SU-DHL-6 (cell line): ENCODE measurements around the gene WDCP.

Experiments used
- H2AFZ ChIP-seq: fragments of 200-600 bp; sonication (generic); 2 replicates; pipeline ENCODE4 v1.6.1; 2014; ENCODE audit warnings: low read depth, mild to moderate bottlenecking, moderate library complexity, mixed read lengths, antibody characterized with exemption, low read length; ENCODE audit not compliant: severe bottlenecking
- H3F3A ChIP-seq: fragments of 200-600 bp; shearing (Covaris generic); 2 replicates; pipeline ENCODE4 v1.6.0; 2016; ENCODE audit warnings: antibody characterized with exemption, mild to moderate bottlenecking; ENCODE audit not compliant: insufficient read depth
- H3K27ac ChIP-seq: fragments of 200-600 bp; sonication (generic); 2 replicates; pipeline ENCODE4 v1.5.1; 2016; ENCODE audit warnings: low read depth, mild to moderate bottlenecking, low read length, moderate library complexity, mixed read lengths
- H3K27me3 ChIP-seq: fragments of 200-600 bp; sonication (generic), shearing (Covaris generic); 2 replicates; pipeline ENCODE4 v1.6.0; 2014; ENCODE audit warnings: mild to moderate bottlenecking, low read length
- H3K36me3 ChIP-seq: fragments of 200-600 bp; sonication (generic); 2 replicates; pipeline ENCODE4 v1.6.1; 2014; ENCODE audit warnings: mild to moderate bottlenecking, low read length, mixed read lengths
- H3K4me2 ChIP-seq: fragments of 300-600, 200-600 bp; shearing (Covaris generic), sonication (generic); 2 replicates; pipeline ENCODE4 v1.6.0; 2014; ENCODE audit warnings: low read length, low read depth, mild to moderate bottlenecking; ENCODE audit not compliant: poor library complexity, severe bottlenecking
- H3K4me3 ChIP-seq: fragments of 200-600 bp; sonication (generic); 2 replicates; pipeline ENCODE4 v1.5.1; 2014; ENCODE audit warnings: antibody characterized with exemption, low read length, mild to moderate bottlenecking, mixed read lengths; ENCODE audit not compliant: insufficient read depth, poor library complexity, severe bottlenecking
- H3K79me2 ChIP-seq: fragments of 200-600 bp; sonication (generic); 2 replicates; pipeline ENCODE4 v1.6.1; 2014; ENCODE audit warnings: mild to moderate bottlenecking, low read length, moderate library complexity; ENCODE audit not compliant: insufficient read depth
- H3K9ac ChIP-seq: fragments of 200-600 bp; sonication (generic); 2 replicates; pipeline ENCODE4 v1.7.0; 2014; ENCODE audit warnings: mild to moderate bottlenecking, low read length
- H3K9me2 ChIP-seq: fragments of 200-600 bp; sonication (generic); replicated peaks from 2 replicates; pipeline ENCODE4 v1.6.1; 2014; ENCODE audit warnings: low read length; ENCODE audit not compliant: insufficient read depth
- H3K9me3 ChIP-seq: fragments of 200-600 bp; sonication (generic); 2 replicates; pipeline ENCODE4 v1.6.1; 2014; ENCODE audit warnings: low read length, mixed read lengths; ENCODE audit not compliant: insufficient read depth
- H4K20me1 ChIP-seq: fragments of 200-600 bp; sonication (generic); 2 replicates; pipeline ENCODE4 v1.6.1; 2014; ENCODE audit warnings: low read depth, mild to moderate bottlenecking, antibody characterized with exemption, low read length, moderate library complexity, mixed read lengths
- EZH2phosphoT487 ChIP-seq: fragments of 200-600 bp; sonication (generic), shearing (Covaris generic); conservative IDR thresholded peaks from 2 replicates; pipeline ENCODE4 v1.6.1; 2018; ENCODE audit warnings: mild to moderate bottlenecking, antibody characterized with exemption, low read length, moderate library complexity, mixed read lengths
- TF ChIP-seq, protein P1 (sequence below): fragments of 200-600 bp; sonication (generic); IDR thresholded peaks from one replicate; pipeline ENCODE4 v1.5.1; 2017; ENCODE audit warnings: antibody characterized with exemption, mild to moderate bottlenecking, low read length, moderate library complexity; ENCODE audit not compliant: insufficient read depth, poor library complexity, severe bottlenecking

The WDCP gene

DNA sequence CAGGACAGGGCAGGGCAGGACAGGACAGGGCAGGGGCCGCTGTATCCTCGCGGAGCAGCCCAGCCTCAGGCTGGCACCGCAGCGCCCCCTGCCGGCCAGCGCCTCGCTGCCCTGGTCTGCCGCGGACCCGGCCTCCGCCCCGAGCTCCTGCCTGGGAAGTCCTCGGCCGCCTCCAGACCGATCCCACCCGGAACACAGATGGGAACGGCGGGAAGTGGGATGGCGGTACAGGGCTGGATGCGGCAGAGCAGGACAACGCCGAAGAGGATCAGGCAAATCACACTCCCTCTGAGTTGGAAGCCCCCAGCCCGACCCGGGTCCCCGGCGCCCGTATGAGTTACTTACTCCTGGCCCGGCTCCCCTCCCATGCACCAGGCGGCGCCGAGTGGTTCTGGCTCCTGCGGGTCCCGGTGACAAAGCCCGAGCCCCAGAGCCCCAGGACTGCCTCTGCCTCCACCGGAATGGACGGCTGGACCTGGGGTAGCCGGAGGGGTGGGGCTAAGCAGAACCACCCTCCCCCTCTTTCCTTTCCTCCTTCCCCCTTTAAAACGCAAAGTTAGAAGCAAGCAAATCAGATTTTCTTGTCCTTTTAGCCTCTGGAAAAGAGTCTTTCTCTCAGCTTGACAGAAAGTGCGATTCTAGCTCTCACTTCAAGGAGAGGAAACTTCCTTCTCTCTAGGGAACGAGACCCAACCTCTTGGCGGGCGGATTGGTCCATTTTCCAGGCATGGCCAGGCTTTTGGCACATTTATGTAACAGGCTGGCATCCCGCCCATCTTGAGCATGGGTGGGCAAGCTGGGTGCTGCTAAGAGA lies 37.4 kb upstream of the WDCP start, which contains the start of gene TP53I3:
Gene TP53I3, minus strand, starts transcription at position 449 of the 814 bp plus-strand sequence. CDS start 508 bp downstream, outside the sequence.
- no peaks in the 10 kb centered on the region for H3K79me2 ChIP-seq
- H3F3A ChIP-seq, result peaks cover 6% of the 10 kb centered on the region; the same call in 1 of the 2 replicates
- no peaks in the 10 kb centered on the region for H3K9me2 ChIP-seq
- no peaks in the 10 kb centered on the region for H3K27me3 ChIP-seq
- peak within 1 kb of the TSS; percentile 64 for H3K9ac ChIP-seq
- peak within 1 kb of the TSS; percentile 58 for H3K27ac ChIP-seq
- no peaks in the 10 kb centered on the region for H3K36me3 ChIP-seq
- no peaks in the 10 kb centered on the region for H3K9me3 ChIP-seq
- TF ChIP-seq EZH2phosphoT487, result no peak
- TF ChIP-seq, protein P1, sequence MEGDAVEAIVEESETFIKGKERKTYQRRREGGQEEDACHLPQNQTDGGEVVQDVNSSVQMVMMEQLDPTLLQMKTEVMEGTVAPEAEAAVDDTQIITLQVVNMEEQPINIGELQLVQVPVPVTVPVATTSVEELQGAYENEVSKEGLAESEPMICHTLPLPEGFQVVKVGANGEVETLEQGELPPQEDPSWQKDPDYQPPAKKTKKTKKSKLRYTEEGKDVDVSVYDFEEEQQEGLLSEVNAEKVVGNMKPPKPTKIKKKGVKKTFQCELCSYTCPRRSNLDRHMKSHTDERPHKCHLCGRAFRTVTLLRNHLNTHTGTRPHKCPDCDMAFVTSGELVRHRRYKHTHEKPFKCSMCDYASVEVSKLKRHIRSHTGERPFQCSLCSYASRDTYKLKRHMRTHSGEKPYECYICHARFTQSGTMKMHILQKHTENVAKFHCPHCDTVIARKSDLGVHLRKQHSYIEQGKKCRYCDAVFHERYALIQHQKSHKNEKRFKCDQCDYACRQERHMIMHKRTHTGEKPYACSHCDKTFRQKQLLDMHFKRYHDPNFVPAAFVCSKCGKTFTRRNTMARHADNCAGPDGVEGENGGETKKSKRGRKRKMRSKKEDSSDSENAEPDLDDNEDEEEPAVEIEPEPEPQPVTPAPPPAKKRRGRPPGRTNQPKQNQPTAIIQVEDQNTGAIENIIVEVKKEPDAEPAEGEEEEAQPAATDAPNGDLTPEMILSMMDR, result peak; percentile 80
- H3K4me3 ChIP-seq, result peak within 1 kb of the TSS; percentile 53
- peak within 1 kb of the TSS; percentile 63 for H3K4me2 ChIP-seq
- H2AFZ ChIP-seq, result peak within 1 kb of the TSS; percentile 76
- H4K20me1 ChIP-seq, result no peaks in the 10 kb centered on the region

GRCh38 chr2:24083567-24084385 lies 36.6 kb upstream of the WDCP start:
- no peaks in the 10 kb centered on the region for H3K9me3 ChIP-seq
- H3K4me2 ChIP-seq, result peak overlapping the region; percentile 63
- peak overlapping the region; percentile 58 for H3K27ac ChIP-seq
- no peaks in the 10 kb centered on the region for H4K20me1 ChIP-seq
- peak overlapping the region; percentile 53 for H3K4me3 ChIP-seq
- TF ChIP-seq, protein P1, result no peak
- TF ChIP-seq EZH2phosphoT487, result no peak
- no peaks in the 10 kb centered on the region for H3K27me3 ChIP-seq
- H3K9ac ChIP-seq, result peak overlapping the region; percentile 64
- H3K9me2 ChIP-seq, result no peaks in the 10 kb centered on the region
- peak overlapping the region; percentile 76 for H2AFZ ChIP-seq
- peaks cover 6% of the 10 kb centered on the region; the same call in 1 of the 2 replicates for H3F3A ChIP-seq
- H3K36me3 ChIP-seq, result no peaks in the 10 kb centered on the region
- no peaks in the 10 kb centered on the region for H3K79me2 ChIP-seq

- TF ChIP-seq, protein P1, result no peak
- TF ChIP-seq EZH2phosphoT487, result no peak
- Histone ChIP-seq H2AFZ (peak overlapping the region; percentile 76), H3K36me3 (no peaks in the 10 kb centered on the region), H3K27ac (peak overlapping the region; percentile 58), H3K27me3 (no peaks in the 10 kb centered on the region), H3F3A (peaks cover 6% of the 10 kb centered on the region; the same call in 1 of the 2 replicates), H3K4me2 (peak overlapping the region; percentile 63), H3K9me3 (no peaks in the 10 kb centered on the region), H3K9ac (peak overlapping the region; percentile 64), H3K4me3 (peak overlapping the region; percentile 53), H3K79me2 (no peaks in the 10 kb centered on the region), H4K20me1 (no peaks in the 10 kb centered on the region), H3K9me2 (no peaks in the 10 kb centered on the region)
Observed at GRCh38 chr2:24082787-24083566, 35.8 kb upstream of the WDCP start.
